Measurements from ENCODE around the gene CACNG8. TPM values are rescaled to one million over a fixed set of nuclear protein-coding genes. Genes with fewer than 3 reads are reported as not detected.

The CACNG8 gene
- total RNA-seq, 1 experiment from 2014 or later, result not detected

DNA sequence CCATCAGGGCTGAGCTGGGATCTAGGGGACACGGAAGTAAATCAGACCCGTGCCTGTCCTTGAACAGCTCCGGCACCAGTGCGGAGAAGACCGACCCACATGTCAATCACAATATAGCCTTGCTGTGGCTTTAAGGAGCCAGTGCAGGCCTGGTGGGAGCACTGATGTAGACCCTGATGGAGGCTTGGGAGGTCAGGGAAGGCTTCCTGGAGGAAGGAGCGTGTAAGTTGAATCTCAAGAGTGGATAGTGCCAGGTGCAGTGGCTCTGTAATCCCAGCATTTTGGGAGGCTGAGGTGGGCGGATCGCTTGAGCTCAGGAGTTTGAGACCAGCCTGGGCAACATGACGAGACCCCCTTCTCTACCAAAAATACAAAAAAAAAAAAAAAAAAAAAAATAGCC lies 10.8 kb upstream of the CACNG8 start:
- no peaks in the 10 kb centered on the region for H3K36me3 ChIP-seq
- DNase-seq (ENCODE audit: low read depth in 1 of 2, low spot score in 2 of 2), result no peak
- H3K4me3 ChIP-seq, result no peak overlapping the region
- H3K27ac ChIP-seq, result no peak overlapping the region
- H3K9me3 ChIP-seq (replicated peaks), result no peaks in the 10 kb centered on the region
- peaks cover 31% of the 10 kb centered on the region; the same call in 1 of the 2 replicates for H3K27me3 ChIP-seq (replicated peaks)
- H3K4me1 ChIP-seq (replicated peaks), result no peaks in the 10 kb centered on the region

DNA sequence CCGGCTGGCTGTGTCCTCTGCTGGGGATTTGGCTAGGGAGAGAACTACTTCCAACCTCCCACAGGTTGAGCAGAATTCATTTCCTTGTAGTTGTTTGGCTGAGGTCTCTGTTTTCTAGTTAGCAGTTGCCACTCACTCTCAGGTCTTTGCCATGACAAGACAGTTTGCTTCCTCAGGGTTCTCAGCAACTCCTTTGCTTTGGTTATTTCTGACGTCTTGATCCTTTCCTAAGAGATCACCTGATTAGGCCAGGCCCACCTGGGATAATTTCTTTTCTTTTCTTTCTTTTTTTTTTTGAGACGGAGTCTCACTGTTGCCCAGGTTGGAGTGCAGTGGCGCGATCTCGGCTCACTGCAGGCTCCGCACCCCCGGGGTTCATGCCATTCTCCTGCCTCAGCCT lies 9.4 kb upstream of the CACNG8 start:
- no peak overlapping the region for H3K27ac ChIP-seq
- no peak overlapping the region for H3K4me3 ChIP-seq
- H3K36me3 ChIP-seq, result no peaks in the 10 kb centered on the region
- H3K9me3 ChIP-seq (replicated peaks), result no peaks in the 10 kb centered on the region
- no peak for DNase-seq (ENCODE audit: low read depth in 1 of 2, low spot score in 2 of 2)
- H3K27me3 ChIP-seq (replicated peaks), result peaks cover 42% of the 10 kb centered on the region
- H3K4me1 ChIP-seq (replicated peaks), result no peaks in the 10 kb centered on the region

DNA sequence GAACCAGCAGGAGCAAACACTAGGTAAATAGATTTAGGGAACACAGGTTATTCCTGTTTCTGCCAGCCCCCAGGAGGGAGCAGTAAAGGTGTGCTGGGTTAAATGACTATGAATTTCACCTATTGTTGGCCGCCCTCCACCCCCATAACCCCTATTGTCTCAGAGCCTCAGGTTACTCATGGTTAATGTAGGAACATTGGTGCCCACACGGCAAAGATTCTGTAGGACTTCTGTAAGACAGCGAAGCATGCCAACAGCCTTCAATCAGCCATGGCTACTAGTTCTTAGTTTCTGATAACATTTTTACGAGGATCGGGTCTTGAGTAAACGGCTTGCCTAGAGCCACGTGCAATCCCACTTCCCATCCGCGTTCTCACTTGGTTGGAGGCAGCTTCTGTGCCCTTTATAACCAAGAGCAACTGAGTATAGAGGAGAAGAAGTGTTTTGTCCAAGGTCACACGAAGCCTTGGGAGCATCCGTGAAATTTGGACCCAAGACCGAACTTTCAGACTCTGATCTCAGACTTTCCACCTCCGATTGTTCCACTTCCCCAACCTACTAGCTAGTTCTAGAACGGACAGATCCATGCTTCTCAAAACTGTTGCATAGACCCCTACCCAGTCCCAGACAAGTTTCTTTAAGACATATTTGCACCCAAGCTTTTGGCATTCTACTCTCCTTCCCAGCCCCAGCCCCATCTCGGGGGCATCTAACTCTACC lies 5.1 kb upstream of the CACNG8 start:
- no peaks in the 10 kb centered on the region for H3K9me3 ChIP-seq (replicated peaks)
- H3K4me1 ChIP-seq (replicated peaks), result no peaks in the 10 kb centered on the region
- no peak for DNase-seq (ENCODE audit: low read depth in 1 of 2, low spot score in 2 of 2)
- H3K27ac ChIP-seq, result no peak overlapping the region
- H3K27me3 ChIP-seq (replicated peaks), result peaks cover 61% of the 10 kb centered on the region
- H3K4me3 ChIP-seq, result no peak overlapping the region
- H3K36me3 ChIP-seq, result no peaks in the 10 kb centered on the region

DNA sequence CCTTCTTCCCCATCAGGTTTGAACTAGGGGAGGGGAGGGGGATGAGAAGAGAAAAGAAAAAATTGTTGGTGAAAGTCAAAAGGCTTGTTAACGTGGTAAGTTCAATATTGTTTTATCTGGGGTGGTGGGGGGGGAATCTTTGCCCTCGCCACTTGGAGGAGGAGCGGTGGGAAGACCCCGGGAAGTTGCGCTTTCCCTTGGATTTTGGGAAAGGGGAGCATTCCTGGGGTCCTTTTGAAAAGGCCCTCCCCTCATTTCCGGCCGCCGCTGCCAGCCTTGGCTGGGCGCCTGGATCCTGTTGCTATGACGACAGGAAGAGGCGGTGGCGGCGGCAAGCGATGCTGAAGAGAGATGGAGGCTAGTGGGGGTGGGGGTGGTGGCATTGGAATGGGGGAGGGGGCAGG lies 4.6 kb upstream of the CACNG8 start:
- H3K27me3 ChIP-seq (replicated peaks), result peaks cover 63% of the 10 kb centered on the region
- no peak overlapping the region for H3K4me3 ChIP-seq
- H3K9me3 ChIP-seq (replicated peaks), result no peaks in the 10 kb centered on the region
- no peak for DNase-seq (ENCODE audit: low read depth in 1 of 2, low spot score in 2 of 2)
- no peak overlapping the region for H3K27ac ChIP-seq
- H3K36me3 ChIP-seq, result no peaks in the 10 kb centered on the region
- no peaks in the 10 kb centered on the region for H3K4me1 ChIP-seq (replicated peaks)

DNA sequence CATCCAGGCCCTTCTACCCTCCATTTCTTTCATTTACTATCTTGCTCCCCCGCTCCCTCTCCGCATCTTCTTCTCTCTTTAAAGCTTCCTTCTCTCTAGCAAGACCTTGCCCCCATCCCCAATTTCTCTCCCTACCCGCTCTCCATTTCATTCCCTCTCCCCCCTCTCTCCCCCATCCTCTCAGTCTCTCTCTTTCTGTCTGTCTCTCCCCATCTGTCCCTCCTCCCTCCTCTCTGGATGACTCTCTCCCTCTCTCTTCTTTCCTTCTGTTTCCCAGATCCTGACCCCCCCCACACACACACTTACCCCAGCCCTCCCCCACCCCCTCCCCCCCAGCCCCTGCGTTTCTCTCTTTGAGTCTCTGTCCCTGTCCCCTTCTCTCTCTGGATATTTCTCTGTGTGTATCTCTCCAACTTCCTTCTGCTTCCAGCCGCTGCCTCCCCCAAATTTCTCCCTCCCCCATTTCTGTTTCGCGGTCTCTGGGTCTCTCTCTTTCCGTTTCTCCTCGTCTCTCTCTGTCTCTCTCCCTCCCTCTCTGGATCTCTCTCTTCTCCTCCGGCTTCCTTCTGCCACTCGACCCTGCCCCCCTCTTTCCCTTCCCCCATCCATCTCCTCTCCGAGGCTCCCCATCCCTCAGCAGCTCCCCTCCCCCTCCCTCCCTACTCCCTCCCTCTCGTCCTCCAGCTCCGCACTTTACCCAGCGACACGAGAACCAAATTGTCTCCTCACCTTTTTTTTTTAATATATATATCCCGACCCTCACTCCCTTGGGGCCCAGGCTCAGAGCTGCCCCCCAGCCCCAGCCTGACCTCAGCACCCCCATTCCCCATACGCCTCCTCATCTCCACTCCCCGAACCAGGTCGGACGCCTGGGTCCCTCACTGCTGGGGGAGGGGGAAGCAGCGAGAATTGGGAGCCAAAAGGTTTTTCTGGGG lies 3.6 kb upstream of the CACNG8 start:
- Histone ChIP-seq H3K27ac (no peak overlapping the region), H3K36me3 (no peaks in the 10 kb centered on the region), H3K9me3 (replicated peaks) (no peaks in the 10 kb centered on the region), H3K27me3 (replicated peaks) (peaks cover 61% of the 10 kb centered on the region), H3K4me1 (replicated peaks) (no peaks in the 10 kb centered on the region), H3K4me3 (no peak overlapping the region)
- DNase-seq (ENCODE audit: low read depth in 1 of 2, low spot score in 2 of 2), result no peak

DNA sequence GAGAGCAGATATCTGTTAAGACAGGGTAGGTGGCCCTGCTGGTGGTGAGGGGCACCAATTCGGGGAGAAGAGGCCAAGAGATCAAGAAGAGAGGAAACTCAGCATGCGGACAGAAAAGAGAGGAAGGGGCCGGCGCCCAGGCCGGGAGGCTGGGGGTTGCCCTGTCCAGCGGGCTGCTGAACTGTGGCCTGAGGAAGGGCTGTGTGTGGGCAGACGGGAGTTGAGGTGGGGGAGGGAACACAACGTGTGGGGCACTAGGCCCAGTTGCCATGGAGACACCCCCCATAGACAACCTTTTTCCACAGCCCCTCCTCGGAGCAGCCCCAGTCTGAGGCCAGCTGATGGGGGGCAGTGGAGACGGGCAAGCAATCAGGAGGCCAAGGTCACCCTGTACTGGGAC lies 2.5 kb upstream of the CACNG8 start:
- Histone ChIP-seq H3K4me1 (replicated peaks) (no peaks in the 10 kb centered on the region), H3K27me3 (replicated peaks) (peaks cover 65% of the 10 kb centered on the region), H3K27ac (no peak overlapping the region), H3K9me3 (replicated peaks) (no peaks in the 10 kb centered on the region), H3K36me3 (no peaks in the 10 kb centered on the region), H3K4me3 (no peak overlapping the region)
- no peak for DNase-seq (ENCODE audit: low read depth in 1 of 2, low spot score in 2 of 2)

DNA sequence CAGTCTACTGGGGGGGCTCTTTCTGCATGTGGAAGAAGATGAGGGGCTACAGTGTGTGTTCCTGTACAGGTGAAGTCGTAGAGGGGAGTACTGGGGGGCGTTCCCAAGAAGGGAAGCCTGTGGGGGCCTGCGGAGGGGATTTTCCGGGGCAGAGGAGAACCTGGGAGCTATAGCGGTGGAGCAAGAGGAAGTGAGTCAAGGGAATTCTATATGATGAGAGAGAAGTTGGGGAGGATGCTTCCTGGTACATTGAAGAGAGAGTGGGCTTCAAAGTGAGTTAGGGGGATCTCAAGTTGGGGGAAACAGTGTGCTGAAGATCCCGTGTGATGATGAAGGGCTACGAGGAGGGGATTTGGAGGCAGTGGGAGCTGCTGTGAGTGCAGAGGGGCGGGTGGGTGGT lies 1.9 kb upstream of the CACNG8 start:
- no peak for DNase-seq (ENCODE audit: low read depth in 1 of 2, low spot score in 2 of 2)
- Histone ChIP-seq H3K27me3 (replicated peaks) (peaks cover 58% of the 10 kb centered on the region), H3K9me3 (replicated peaks) (no peaks in the 10 kb centered on the region), H3K4me3 (no peak overlapping the region), H3K4me1 (replicated peaks) (no peaks in the 10 kb centered on the region), H3K27ac (no peak overlapping the region), H3K36me3 (no peaks in the 10 kb centered on the region)

DNA sequence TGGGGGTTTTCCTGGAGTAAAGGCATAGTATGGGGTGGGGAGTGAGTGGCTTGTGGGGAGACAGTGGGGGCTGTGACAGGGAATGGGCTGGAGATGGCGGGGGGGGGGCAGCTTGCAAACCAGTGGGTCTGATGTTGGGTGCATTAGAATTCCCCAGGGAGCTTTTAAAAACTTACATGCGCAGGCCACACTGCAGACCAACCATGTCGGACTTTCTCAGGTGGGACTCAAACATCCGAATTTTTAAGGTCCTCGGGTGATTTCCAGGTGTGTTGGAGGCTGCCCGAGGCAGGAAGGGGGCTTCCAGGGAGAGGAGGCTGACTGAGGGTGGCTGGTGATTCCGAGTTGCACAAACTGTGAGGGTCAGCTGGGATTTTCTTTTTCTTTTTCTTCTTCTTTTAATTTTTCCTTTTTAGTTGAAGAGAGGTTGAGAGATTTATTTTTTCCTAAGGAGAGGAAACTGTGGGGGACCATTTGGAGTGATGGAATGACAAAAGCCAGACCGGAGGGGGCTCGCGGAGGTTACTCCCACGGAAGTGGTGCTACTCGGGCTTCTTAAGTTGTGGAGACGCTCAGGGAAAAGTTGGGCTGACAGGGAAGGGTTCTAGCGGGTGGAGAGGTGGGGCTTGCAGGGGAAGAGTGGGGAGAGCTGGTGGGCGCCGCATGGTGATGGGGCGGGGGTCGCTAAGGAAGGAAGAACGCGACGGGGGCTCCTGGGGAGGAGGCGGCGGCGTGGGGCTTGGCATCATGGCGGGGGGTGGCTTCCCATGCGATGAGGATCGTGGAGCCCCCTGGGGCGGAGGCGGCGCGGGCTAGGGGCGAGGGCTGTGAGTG lies 997 bp upstream of the CACNG8 start:
- Histone ChIP-seq H3K4me1 (replicated peaks) (no peaks in the 10 kb centered on the region), H3K9me3 (replicated peaks) (no peaks in the 10 kb centered on the region), H3K36me3 (no peaks in the 10 kb centered on the region), H3K27ac (no peak overlapping the region), H3K27me3 (replicated peaks) (peaks cover 56% of the 10 kb centered on the region), H3K4me3 (peak overlapping the region; percentile 15)
- DNase-seq (ENCODE audit: low read depth in 1 of 2, low spot score in 2 of 2), result no peak

DNA sequence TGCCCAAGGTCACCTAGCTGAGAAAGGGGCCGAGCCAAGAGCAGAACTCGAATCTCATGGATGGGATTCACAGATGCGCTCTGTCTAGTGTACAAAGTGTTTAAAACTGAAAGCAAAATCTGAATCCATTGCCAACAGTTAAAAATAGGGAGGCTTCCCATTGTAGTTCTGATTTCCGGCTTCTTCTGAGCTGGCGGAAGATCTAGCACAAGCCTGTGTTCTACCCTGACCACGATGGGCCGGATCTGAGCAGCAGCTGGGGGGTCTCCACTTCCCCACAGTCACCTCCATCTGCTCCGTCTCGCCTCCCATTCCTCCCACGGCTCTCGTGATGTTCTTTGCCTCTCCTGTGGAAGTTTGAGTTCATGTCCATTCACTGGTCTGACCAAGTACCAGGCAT lies 2.4 kb downstream of the CACNG8 start:
- H3K27ac ChIP-seq, result no peak overlapping the region
- H3K4me3 ChIP-seq, result no peak overlapping the region
- no peaks in the 10 kb centered on the region for H3K9me3 ChIP-seq (replicated peaks)
- H3K36me3 ChIP-seq, result no peaks in the 10 kb centered on the region
- no peaks in the 10 kb centered on the region for H3K4me1 ChIP-seq (replicated peaks)
- no peak for DNase-seq (ENCODE audit: low read depth in 1 of 2, low spot score in 2 of 2)
- peaks cover 32% of the 10 kb centered on the region for H3K27me3 ChIP-seq (replicated peaks)

DNA sequence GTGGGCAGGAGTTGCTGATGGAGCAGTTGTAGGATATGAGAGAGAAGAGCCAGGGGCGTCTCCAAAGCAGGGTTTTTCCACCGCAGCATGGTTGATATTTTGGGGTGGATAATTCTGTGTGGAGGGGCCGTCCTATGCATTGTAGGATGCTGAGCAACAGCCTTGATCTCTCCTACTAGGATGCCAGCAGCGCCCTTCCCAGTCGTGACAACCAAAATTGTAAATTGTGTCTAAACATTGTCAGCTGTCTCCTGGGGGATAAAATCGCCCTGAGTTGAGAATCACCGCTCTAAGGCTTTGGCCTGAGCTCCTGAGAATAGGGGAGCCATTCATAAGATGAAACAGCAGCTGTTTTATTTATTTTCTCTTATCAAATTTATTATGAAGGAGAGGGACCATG lies 4.2 kb downstream of the CACNG8 start:
- no peaks in the 10 kb centered on the region for H3K9me3 ChIP-seq (replicated peaks)
- H3K4me3 ChIP-seq, result no peak overlapping the region
- H3K36me3 ChIP-seq, result no peaks in the 10 kb centered on the region
- no peak overlapping the region for H3K27ac ChIP-seq
- peaks cover 19% of the 10 kb centered on the region for H3K27me3 ChIP-seq (replicated peaks)
- no peaks in the 10 kb centered on the region for H3K4me1 ChIP-seq (replicated peaks)
- DNase-seq (ENCODE audit: low read depth in 1 of 2, low spot score in 2 of 2), result no peak

DNA sequence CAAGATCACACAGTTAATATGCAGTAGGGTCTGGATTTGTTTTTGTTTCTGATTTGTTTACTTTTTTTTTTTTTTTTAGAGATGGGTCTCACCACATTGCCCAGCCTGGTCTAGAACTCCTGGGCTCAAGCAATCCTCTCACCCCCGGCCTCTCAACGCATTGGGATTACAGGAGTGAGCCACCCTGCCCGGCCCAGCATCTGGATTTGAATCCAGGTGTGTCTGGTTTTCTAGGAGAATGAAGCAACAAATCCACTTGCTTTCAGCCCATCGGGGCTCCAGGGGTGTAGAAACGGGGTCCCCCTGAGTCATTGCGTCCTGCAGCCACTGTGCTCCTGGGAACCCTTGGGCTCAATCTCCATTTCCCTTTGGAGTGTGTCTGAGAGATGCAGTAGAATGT lies 6.6 kb downstream of the CACNG8 start:
- Histone ChIP-seq H3K27ac (no peak overlapping the region), H3K36me3 (no peaks in the 10 kb centered on the region), H3K4me3 (no peak overlapping the region), H3K4me1 (replicated peaks) (no peaks in the 10 kb centered on the region), H3K27me3 (replicated peaks) (peaks cover 19% of the 10 kb centered on the region), H3K9me3 (replicated peaks) (no peaks in the 10 kb centered on the region)
- DNase-seq (ENCODE audit: low read depth in 1 of 2, low spot score in 2 of 2), result no peak

DNA sequence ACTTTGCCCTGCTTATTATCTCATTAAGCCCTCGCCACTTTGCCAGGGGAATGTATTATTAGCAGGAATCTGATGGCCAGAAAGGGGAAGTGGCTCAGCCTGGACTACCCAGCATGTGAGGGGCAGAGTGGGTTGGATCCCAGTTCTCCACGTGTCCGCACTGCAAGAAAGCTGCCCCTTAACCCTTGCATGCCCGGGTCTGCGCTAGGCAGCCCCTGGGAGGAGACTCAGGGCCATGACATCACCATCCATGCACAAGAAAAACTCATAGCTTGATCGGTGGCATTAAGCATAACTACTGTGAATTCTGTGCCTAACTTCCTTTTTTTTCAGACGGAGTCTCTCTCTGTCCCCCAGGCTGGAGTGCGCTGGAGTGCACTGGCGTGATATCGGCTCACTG lies 8.9 kb downstream of the CACNG8 start:
- Histone ChIP-seq H3K4me3 (no peak overlapping the region), H3K9me3 (replicated peaks) (no peaks in the 10 kb centered on the region), H3K27me3 (replicated peaks) (peaks cover 12% of the 10 kb centered on the region), H3K4me1 (replicated peaks) (no peaks in the 10 kb centered on the region), H3K27ac (no peak overlapping the region), H3K36me3 (no peaks in the 10 kb centered on the region)
- no peak for DNase-seq (ENCODE audit: low read depth in 1 of 2, low spot score in 2 of 2)

DNA sequence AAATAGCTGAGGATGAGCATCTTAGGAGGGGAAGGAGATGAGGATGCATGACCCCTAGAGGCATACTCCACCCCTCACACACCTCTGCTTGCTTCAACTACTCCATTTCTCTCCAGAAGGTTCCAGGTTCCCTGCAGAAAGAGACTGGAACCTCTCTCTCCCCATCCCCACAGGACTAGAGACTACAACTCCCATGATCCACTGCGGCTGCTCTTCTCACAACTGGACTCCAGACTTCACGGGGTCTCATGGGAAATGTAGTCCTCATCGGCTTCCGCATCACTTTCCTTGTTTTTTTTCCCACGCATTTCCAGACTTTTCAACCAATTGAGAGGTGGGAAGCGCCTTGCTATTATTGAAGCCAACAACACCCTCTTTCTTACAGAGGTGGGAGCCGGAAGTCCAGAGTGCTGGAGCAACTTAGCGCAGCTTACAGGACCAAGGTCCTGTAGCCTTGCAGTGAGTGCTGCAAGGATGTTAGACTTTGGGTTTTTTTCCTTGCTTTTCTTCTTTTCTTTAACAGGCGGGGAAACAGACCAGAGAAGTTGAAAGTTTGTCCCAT lies 14.8 kb downstream of the CACNG8 start:
- Histone ChIP-seq H3K27ac (no peak overlapping the region), H3K36me3 (no peaks in the 10 kb centered on the region), H3K27me3 (replicated peaks) (peaks cover 32% of the 10 kb centered on the region), H3K4me3 (no peak overlapping the region), H3K9me3 (replicated peaks) (peaks cover 7% of the 10 kb centered on the region), H3K4me1 (replicated peaks) (peaks cover 24% of the 10 kb centered on the region)
- peak; percentile 72 to 78 for DNase-seq (ENCODE audit: low read depth in 1 of 2, low spot score in 2 of 2)

Measured in SJSA1 (cell line).